Activated CD4-positive, alpha-beta T cell treated with anti-CD3 and anti-CD28 coated beads for 4 hours (primary cell): ENCODE results near the gene ACBD4.

Experiments used
- DNase-seq, 2 donors: peaks; one replicate each; pipeline ENCODE4 v3.0.0-alpha.2; 2020

Gene ACBD4

GRCh38 chr17:45138911-45139532, 3.5 kb downstream of the ACBD4 start:
- no peak for DNase-seq

GRCh38 chr17:45139533-45139920, 4.0 kb downstream of the ACBD4 start:
- DNase-seq: no peak

GRCh38 chr17:45143094-45143670, 7.7 kb downstream of the ACBD4 start:
- no peak for DNase-seq

GRCh38 chr17:45143767-45144198, 8.3 kb downstream of the ACBD4 start:
- peak in 1 of 2 donors; percentile 27 for DNase-seq

- DNase-seq: no peak
These were observed 8.9 kb downstream of the ACBD4 start for GRCh38 chr17:45144199-45145034.

GRCh38 chr17:45145035-45145389, 9.5 kb downstream of the ACBD4 start:
- DNase-seq: no peak

- no peak for DNase-seq
These were observed 10.7 kb downstream of the ACBD4 start for GRCh38 chr17:45146166-45146565.

GRCh38 chr17:45146592-45146889, 11.1 kb downstream of the ACBD4 start:
- no peak for DNase-seq

- peak in 1 of 2 donors; percentile 77 for DNase-seq
These were observed 11.5 kb downstream of the ACBD4 start for GRCh38 chr17:45146890-45147580.

GRCh38 chr17:45147581-45148182, 12.2 kb downstream of the ACBD4 start:
- peak; percentile 70 to 77 for DNase-seq

- peak; percentile 99 for DNase-seq
These were observed 12.9 kb downstream of the ACBD4 start, which contains the start of gene HEXIM1 for GRCh38 chr17:45148183-45149036. Gene HEXIM1, plus strand, starts transcription at chr17:45148475. Its CDS starts 716 bp downstream, at chr17:45149191.

GRCh38 chr17:45149037-45149668, 13.7 kb downstream of the ACBD4 start:
- peak; percentile 67 to 69 for DNase-seq

GRCh38 chr17:45149669-45150664, 14.5 kb downstream of the ACBD4 start:
- peak; percentile 17 to 31 for DNase-seq

GRCh38 chr17:45150911-45151809, 15.7 kb downstream of the ACBD4 start:
- DNase-seq: no peak

- DNase-seq: no peak
These were observed 19.5 kb downstream of the ACBD4 start for GRCh38 chr17:45155029-45155428.

GRCh38 chr17:45155483-45155882, 20.0 kb downstream of the ACBD4 start:
- DNase-seq: no peak

GRCh38 chr17:45156242-45156641, 20.8 kb downstream of the ACBD4 start:
- DNase-seq: no peak

GRCh38 chr17:45160447-45161287, 25.2 kb downstream of the ACBD4 start:
- peak; percentile 58 to 67 for DNase-seq
